Esophagus (tissue), 2 donors: ENCODE measurements around the gene STX2. TPM values are rescaled to one million over a fixed set of nuclear protein-coding genes. Genes with fewer than 3 reads are reported as not detected.

Experiments used
- H3K27ac ChIP-seq, 2 donors: one replicate each; pipeline ENCODE4 v1.5.1; 2013; ENCODE audit warnings: low read depth in 2 of 2, mild to moderate bottlenecking in 2 of 2, inconsistent platforms in 1 of 2, low read length in 1 of 2, moderate library complexity in 1 of 2
- H3K27me3 ChIP-seq, 2 donors: one replicate each; pipeline ENCODE4 v1.6.1; 2013; ENCODE audit warnings: low read length in 2 of 2, control low read depth in 1 of 2, mild to moderate bottlenecking in 1 of 2; ENCODE audit not compliant: insufficient read depth in 2 of 2, control insufficient read depth in 1 of 2
- H3K36me3 ChIP-seq, 2 donors: one replicate each; pipeline ENCODE4 v1.6.1; 2013; ENCODE audit warnings: low read length in 1 of 2; ENCODE audit not compliant: control insufficient read depth in 2 of 2, insufficient read depth in 2 of 2
- H3K4me1 ChIP-seq, 2 donors: one replicate each; pipeline ENCODE4 v1.6.1; 2013; ENCODE audit warnings: low read length in 1 of 2; ENCODE audit not compliant: control insufficient read depth in 2 of 2, insufficient read depth in 2 of 2
- H3K4me3 ChIP-seq, 2 donors: one replicate each; pipeline ENCODE4 v1.5.1; 2013; ENCODE audit warnings: low read length in 2 of 2, mild to moderate bottlenecking in 2 of 2, low read depth in 1 of 2, moderate library complexity in 1 of 2
- H3K9me3 ChIP-seq, 2 donors: one replicate each; pipeline ENCODE4 v1.6.1; 2013; ENCODE audit warnings: mild to moderate bottlenecking in 2 of 2, low read depth in 1 of 2, low read length in 1 of 2, moderate library complexity in 1 of 2; ENCODE audit not compliant: control insufficient read depth in 2 of 2, insufficient read depth in 1 of 2
- WGBS, 2 donors: extraction: QIAGEN DNeasy Blood & Tissue Kit; methylation state at CpG; one replicate each; pipeline ENCODE4 v1.1.7; 2013; 5-methylcytosine and 5-hydroxymethylcytosine counted together
- polyA plus RNA-seq, 2 donors: library from polyadenylated mRNA; stranded (reverse); fragments of 200-250 nt; gene quantifications; one replicate each; pipeline ENCODE4 v1.2.3, GENCODE V29; 2013
- donor health status: healthy with polysubstance abuse.
- donor health status: Bipolar disorder and iron deficiency.

Gene STX2
- polyA plus RNA-seq, 2 donors = 3.1 to 3.5 TPM

DNA sequence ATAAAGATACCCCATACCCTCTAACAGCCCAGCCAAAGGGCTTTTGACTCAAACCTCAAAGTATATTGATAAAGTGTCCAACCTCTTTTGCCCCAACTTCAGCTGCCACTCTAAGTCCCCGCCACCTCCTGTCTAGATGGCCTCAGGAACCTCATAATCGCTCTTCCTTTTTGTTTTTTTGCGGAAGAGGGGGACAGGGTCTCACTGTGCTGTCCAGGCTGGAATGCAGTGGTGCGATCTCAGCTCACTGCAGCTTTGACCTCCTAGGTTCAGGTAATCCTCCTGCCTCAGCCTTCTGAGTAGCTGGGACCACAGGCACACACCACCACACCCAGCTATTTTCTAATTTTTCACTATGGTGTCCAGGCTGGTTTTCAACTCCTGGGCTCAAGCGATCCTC is 60.3 kb downstream of the STX2 start:
- 83 to 86% methylated on average over 5 of the region's 5 CpGs for WGBS, 2 donors
- peaks cover 0 to 2% of the 10 kb centered on the region in 2 donors for H3K36me3 ChIP-seq
- H3K4me1 ChIP-seq = peaks cover 9 to 10% of the 10 kb centered on the region in 2 donors
- no peak overlapping the region for H3K27ac ChIP-seq
- no peak overlapping the region for H3K4me3 ChIP-seq
- no peaks in the 10 kb centered on the region for H3K9me3 ChIP-seq
- H3K27me3 ChIP-seq = no peaks in the 10 kb centered on the region

DNA sequence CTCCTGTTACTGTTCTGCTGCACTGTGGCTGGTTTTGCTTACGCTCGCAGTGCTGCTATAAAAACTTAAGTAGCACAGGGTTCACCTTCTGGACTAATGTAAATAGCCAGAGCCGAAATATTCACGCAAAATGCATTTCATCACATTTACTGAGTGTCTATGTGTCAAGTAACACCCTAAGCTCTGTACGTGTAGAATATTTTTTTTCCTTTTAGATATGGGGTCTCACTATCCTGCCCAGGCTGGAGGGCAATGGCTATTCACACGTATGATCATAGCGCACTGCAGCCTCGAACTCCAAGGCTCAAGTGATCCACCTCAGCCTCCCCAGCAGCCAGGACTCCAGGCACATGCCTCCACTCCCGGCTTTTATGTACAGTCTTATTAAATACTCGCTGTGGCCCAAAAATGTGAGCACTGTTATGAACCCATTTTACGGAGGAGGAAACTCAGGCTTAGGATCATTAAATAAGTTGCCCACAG is 62.2 kb downstream of the STX2 start:
- Histone ChIP-seq H3K27ac (no peak overlapping the region), H3K27me3 (no peaks in the 10 kb centered on the region), H3K4me1 (peaks cover 2 to 6% of the 10 kb centered on the region in 2 donors), H3K36me3 (no peaks in the 10 kb centered on the region), H3K4me3 (no peak overlapping the region), H3K9me3 (no peaks in the 10 kb centered on the region)
- WGBS, 2 donors = 70 to 73% methylated on average over 11 of the region's 11 CpGs

DNA sequence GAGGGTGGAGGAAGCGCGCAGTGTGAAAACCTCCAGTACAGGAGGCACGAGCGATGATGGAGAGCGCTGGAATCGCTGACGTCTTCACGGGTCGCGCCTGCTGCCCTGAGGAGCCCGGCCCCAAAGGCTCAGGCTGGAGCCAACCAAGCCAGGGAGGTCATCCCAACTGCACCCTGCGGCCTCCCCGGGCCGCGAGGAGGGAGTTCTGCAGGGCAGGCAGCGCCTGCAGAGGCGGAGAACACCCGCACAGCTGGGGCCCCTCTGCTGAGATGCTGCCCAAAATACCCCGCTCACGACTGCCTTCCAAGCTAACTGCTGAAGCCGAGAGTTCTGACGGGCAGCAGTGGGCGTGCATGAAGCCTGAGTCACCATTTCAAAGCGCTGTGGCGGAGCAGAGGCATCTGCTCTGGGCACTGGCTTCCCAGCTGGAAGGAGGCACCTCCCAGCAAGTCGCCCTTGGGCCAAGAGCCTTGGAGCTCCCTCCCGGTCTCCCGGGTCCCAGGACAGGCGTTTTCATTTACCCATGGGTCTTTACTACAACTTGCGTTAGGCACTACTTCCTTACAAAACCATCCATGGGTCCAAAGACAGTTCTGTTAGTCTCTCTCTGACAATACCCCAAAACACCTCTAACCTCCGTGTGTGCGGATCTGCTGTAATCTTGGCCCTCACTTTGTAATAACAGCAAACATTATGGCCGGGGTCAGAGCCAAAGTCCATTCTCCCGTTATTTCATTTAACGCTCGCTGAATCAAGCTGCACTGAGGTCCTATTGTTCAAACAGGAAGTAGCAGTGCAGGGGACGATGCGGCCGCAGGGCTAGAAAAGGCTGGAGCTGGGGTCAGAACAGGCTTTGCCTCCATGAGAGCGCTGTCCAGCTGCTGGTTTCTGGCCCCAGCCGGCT is 62.8 kb downstream of the STX2 start:
- Histone ChIP-seq H3K36me3 (no peaks in the 10 kb centered on the region), H3K27me3 (no peaks in the 10 kb centered on the region), H3K9me3 (no peaks in the 10 kb centered on the region), H3K27ac (no peak overlapping the region), H3K4me1 (peaks cover 2 to 6% of the 10 kb centered on the region in 2 donors), H3K4me3 (peak overlapping the region in 1 of 2 donors; percentile 20)
- 5 to 6% methylated on average over 41 of the region's 41 CpGs for WGBS, 2 donors

DNA sequence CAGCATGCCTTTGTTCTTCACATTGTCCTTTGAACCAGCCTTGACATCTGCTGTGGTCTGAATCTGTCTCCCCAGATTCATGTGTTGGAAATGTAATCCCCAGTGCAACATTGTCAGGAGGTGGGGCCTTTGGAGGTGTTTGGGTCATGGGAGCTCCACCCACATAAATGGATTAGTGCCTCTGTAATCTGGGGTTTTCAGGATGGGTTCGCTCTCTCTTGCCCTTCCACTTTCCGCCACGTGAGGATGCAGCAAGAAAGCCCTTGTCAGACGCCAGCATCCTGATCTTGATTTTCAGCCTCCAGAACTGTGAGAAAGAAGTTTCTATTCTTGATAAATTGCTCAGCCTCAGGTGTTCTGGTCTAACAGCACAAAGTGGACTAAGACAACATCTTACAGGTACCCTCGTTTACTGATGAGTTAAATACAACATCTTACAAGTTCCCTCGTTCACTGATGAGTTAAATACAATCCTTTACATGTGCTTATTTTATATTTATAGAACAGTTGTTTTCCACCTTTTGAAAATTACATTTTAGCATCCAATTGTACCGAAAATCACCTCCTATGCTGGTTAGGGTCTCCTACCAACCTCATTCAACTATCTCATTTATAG is 68.5 kb downstream of the STX2 start:
- no peaks in the 10 kb centered on the region for H3K27me3 ChIP-seq
- WGBS, 2 donors = 77 to 79% methylated on average over 7 of the region's 7 CpGs
- peaks cover 0 to 2% of the 10 kb centered on the region in 2 donors for H3K9me3 ChIP-seq
- H3K36me3 ChIP-seq = no peaks in the 10 kb centered on the region
- no peaks in the 10 kb centered on the region for H3K4me1 ChIP-seq
- no peak overlapping the region for H3K4me3 ChIP-seq
- H3K27ac ChIP-seq = no peak overlapping the region

DNA sequence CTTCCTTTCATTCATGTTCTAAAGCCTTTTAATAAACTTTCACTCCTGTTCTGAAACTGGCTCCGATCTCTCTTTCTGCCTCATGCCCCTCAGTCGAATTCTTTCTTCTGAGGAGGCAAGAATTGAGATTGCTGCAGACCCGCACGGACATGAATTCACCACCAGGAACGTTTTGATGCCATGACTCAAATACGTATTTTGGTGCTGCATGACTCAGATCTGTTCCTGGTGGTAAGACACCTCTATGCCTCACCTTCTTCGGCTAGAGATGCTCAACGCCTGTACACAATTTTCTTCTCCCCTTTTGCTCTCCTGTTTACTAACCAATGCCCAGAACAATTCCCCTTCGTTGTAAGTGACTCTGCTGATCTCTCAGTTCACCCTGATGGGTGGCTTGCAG is 70.9 kb downstream of the STX2 start:
- WGBS, 2 donors = 36 to 47% methylated on average over 9 of the region's 9 CpGs
- H3K27ac ChIP-seq = no peak overlapping the region
- no peaks in the 10 kb centered on the region for H3K27me3 ChIP-seq
- H3K9me3 ChIP-seq = peaks cover 0 to 10% of the 10 kb centered on the region in 2 donors
- no peaks in the 10 kb centered on the region for H3K4me1 ChIP-seq
- no peak overlapping the region for H3K4me3 ChIP-seq
- peaks cover 0 to 3% of the 10 kb centered on the region in 2 donors for H3K36me3 ChIP-seq

DNA sequence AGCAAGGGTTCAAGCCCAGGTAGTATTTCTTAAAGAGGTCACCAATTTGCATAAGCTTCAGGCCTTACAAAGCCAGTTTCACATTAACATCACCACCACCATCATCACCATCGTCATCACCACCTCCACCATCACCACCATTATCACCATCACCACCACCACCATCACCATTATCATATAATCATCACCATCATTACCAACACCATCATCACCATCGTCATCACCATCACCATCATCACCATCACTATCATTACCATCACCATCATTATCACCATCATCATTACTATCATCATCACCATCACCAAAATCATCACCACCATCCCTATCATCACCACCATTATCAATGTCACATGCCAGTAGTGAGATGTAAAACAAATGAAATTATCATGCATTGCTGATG is 72.6 kb downstream of the STX2 start:
- Histone ChIP-seq H3K36me3 (peaks cover 0 to 3% of the 10 kb centered on the region in 2 donors), H3K9me3 (peaks cover 0 to 10% of the 10 kb centered on the region in 2 donors), H3K4me3 (no peak overlapping the region), H3K27me3 (no peaks in the 10 kb centered on the region), H3K4me1 (no peaks in the 10 kb centered on the region), H3K27ac (no peak overlapping the region)
- WGBS, 2 donors = 77 to 86% methylated on average over 2 of the region's 2 CpGs

DNA sequence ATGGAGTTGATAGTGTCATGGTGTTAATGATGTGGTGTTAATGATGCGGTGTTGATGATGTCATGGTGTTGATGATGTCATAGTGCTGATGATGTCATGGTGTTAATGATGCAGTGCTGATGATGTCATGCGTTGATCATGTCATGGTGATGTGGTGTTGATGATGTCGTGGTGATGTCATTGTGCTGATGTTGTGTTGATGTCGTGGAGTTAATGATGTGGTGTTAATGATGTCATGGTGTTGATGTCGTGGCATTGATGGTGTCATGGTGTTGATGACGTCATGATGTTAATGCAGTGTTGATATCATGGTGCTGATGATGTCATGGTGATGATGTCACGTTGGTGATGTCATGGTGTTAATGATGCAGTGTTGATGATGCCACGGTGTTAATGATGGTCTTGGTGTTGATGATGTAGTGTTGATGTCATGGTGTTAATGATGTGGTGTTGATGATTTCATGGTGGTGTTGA is 73.8 kb downstream of the STX2 start:
- no peaks in the 10 kb centered on the region for H3K27me3 ChIP-seq
- no peak overlapping the region for H3K4me3 ChIP-seq
- no peaks in the 10 kb centered on the region for H3K4me1 ChIP-seq
- peaks cover 0 to 10% of the 10 kb centered on the region in 2 donors for H3K9me3 ChIP-seq
- no peak overlapping the region for H3K27ac ChIP-seq
- peaks cover 0 to 3% of the 10 kb centered on the region in 2 donors for H3K36me3 ChIP-seq
- WGBS, 2 donors = 87 to 90% methylated on average over 8 of the region's 8 CpGs

DNA sequence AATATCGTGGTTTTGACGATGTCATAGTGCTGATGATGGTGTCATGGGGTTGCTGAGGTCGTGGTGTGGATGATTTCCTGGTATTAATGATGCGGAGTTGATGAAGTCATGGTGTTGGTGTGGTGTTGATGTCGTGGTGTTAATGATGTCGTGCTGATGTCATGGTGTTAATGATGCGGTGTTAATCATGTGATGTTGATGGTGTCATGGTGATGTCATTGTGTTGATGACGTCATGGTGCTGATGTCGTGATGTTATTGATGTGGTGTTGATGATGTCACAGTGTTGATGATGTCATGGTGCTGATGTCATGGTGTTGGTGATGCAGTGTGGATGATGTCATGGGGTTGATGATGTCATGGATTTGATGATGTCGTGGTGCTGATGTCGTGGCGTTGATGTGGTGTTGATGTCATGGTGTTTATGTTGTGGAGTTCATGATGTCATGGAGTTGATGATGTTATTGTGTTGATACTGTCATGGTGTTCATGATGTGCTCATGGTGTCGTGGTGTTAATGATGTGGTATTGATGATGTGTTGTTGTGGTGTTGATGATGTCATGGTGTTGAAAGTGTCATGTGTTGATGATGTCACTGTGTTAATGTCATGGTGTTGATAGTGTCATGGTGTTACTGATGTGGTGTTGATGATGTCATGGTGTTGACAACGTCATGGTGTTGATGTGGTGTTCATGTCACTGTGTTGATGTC is 74.4 kb downstream of the STX2 start:
- WGBS, 2 donors = 87 to 90% methylated on average over 14 of the region's 14 CpGs
- H3K4me3 ChIP-seq = no peak overlapping the region

DNA sequence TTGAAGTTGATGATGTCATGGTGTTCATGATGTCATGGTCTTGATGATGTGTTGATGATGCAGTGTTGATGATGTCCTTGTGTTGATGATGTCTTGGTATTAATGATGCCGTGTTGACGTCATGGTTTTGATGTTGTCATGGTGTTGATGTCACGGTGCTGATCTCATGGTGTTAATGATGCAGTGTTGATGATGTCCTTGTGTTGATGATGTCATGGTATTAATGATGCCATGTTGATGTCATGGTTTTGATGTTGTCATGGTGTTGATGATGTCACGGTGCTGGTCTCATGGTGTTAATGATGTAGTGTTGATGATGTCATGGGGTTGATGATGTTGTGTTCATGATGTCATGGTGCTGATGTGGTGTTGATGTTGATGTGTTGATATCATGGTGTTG is 75.0 kb downstream of the STX2 start:
- Histone ChIP-seq H3K36me3 (peaks cover 0 to 3% of the 10 kb centered on the region in 2 donors), H3K27ac (no peak overlapping the region), H3K9me3 (peaks cover 0 to 10% of the 10 kb centered on the region in 2 donors), H3K4me3 (no peak overlapping the region), H3K27me3 (no peaks in the 10 kb centered on the region), H3K4me1 (no peaks in the 10 kb centered on the region)
- WGBS, 2 donors = 97 to 98% methylated on average over 4 of the region's 4 CpGs

More for the DNA sequence above, 74.4 kb downstream of the STX2 start:
- peaks cover 0 to 3% of the 10 kb centered on the region in 2 donors for H3K36me3 ChIP-seq
- H3K4me1 ChIP-seq = no peaks in the 10 kb centered on the region
- peaks cover 0 to 10% of the 10 kb centered on the region in 2 donors for H3K9me3 ChIP-seq
- no peak overlapping the region for H3K27ac ChIP-seq
- H3K27me3 ChIP-seq = no peaks in the 10 kb centered on the region
